NCI-H2171 (cell line): Measurements from ENCODE around the gene SINHCAF.
"Not testable (repeated sequence)": the region's sequence is repeated elsewhere in the genome, so short reads cannot be mapped to it uniquely, and the experiment has no call there.

ENCODE experiments used
- DNase-seq: peaks from one replicate; lab custom pipeline; 2025; lab: John Stamatoyannopoulos, UW

SINHCAF gene, protein sequence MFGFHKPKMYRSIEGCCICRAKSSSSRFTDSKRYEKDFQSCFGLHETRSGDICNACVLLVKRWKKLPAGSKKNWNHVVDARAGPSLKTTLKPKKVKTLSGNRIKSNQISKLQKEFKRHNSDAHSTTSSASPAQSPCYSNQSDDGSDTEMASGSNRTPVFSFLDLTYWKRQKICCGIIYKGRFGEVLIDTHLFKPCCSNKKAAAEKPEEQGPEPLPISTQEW

DNA sequence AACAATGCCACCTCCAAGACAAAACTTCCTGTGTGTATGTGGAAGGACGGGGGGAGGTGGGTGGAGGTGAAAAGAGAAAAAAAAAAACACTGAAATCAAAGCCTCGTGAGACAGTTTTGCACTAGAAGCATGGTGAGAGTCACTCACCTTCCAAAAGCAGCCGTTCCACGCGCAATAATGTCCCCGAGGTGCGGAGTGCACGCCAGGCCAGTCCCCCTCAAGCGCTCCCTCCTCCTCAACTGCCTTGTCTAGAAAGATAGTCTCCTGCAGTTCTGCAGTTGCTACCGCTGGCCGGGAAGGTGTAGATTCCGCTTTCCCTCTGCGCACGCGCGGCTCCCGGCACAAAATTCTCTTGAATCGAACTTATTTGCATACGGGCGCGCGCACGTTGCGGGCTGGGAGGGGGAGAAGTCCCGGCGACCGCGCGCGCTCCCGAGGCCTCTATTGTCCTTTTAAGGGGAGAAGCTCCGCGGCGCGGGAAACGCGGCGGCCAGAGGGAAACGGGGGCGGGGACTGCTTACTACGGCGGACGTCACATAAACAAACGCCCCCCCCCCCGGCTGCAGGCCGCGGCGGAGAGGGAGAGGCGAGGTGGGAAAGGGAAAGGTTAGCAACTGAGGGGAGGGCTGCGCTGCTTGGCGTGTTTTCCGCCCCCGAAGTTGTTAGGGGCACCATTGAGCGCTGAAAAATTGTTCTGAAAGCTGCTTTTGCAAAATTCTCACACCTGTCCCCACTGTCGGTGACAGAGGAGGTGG is at the start of gene SINHCAF:
Gene SINHCAF (minus strand): TSS at position 274 of the 755 bp plus-strand sequence. CDS start 27,946 bp downstream, outside the sequence.
- peak; percentile 99 for DNase-seq

DNA sequence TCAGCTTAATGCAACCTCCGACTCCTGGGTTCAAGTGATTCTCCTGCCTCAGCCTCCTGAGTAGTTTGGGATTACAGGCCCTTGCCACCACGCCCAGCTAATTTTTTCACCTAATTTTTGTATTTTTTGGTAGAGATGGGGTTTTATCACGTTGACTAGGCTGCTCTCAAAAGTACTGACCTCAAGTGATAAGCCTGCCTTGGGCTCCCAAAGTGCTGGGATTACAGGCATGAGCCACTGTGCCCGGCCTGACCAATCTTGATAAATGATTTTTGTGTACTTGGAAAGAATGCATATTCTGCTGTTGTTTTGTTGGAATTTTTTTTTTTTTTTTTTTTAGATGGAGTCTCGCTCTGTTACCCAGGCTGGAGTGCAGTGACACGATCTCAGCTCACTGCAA is 49.5 kb upstream of the SINHCAF start:
- DNase-seq: not testable (repeated sequence)

DNA sequence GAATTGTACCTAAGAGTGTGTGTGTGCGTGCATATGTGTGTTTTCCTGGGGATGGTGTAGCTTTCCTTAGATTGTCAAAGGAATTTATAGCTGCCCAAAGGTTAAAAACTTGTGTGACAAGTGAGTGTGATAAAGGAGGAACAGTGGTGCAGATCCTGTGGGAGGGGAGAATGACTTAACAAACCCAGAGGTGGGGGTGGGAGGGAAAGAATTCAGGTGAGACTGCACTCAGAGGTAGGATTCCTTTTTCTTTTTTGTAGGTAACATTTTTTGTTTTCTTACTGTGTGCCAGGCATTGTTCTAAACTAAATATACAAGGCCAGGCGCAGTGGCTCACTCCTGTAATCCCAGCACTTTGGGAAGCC is 45.3 kb upstream of the SINHCAF start:
- DNase-seq: no peak

DNA sequence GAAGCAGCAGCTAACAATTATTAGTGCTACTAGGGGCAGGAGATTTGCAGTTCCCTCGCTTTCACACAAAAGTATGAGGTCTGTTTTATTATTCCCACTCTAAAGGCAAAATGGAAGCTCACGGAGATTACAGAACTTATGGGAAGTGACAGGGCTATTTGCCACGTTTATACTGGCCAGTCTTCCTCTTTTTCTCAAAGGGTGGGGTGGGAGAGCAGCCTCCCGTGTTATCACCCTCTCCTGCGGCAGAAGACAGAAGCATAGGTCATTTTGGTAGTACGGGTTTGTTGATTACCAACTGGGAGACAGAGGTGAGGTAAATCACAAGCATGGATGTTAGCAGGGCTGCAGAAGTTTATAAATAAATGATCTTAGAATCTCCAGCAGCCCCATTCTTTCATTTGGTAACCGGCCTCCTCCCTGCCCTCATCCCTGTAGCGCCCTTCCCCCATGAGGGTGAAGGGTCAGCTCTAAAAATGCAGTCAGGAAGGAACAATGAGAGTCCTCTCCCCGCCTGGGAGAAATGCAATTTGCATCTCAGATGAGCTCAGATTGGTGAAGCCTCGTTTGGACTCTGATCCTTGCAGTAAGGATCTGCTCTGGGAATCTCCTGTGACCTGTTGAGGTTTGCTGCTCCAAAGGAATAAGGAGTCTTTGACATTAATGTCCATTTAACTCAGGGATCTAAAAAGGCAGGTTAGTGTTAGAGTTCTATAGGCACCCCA is 44.7 kb upstream of the SINHCAF start:
- no peak for DNase-seq

DNA sequence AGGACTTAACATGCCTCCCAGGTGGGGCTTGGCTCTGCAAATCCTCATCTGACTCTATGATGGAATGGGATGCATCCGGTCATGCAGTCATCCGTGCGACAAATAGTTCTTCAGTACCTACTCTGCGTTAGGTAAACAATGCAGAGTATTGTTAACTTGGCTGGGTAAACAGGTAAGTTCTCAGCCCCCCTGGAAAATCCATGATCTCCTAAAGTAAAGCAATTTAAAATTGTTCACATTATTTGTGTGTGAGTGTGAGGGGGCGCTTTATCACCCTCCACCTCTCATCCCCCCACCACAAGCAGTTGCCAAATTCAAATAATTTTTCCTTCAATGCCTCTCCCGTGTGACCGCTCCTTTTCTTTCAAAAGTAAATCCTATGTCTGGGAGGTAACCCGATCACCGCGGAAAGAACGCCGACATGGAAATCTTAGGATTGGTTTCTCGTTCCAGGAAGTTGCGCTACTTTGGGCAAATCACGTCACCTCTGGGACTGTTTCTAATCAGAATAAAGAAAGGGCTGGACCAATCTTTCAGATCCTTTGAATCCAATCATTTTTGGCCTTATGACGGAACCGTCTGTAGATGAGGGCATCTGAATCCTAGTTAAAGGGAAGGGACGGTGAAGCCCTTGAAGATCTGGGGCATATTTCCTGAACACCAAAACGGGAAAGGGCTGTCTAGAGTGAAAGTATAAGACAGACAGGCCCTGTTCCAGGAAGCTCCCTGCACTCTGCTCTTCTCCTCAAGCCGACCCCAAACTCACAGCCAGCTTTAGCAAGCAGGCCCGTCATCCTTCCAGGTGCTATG is 44.0 kb upstream of the SINHCAF start:
- no peak for DNase-seq

DNA sequence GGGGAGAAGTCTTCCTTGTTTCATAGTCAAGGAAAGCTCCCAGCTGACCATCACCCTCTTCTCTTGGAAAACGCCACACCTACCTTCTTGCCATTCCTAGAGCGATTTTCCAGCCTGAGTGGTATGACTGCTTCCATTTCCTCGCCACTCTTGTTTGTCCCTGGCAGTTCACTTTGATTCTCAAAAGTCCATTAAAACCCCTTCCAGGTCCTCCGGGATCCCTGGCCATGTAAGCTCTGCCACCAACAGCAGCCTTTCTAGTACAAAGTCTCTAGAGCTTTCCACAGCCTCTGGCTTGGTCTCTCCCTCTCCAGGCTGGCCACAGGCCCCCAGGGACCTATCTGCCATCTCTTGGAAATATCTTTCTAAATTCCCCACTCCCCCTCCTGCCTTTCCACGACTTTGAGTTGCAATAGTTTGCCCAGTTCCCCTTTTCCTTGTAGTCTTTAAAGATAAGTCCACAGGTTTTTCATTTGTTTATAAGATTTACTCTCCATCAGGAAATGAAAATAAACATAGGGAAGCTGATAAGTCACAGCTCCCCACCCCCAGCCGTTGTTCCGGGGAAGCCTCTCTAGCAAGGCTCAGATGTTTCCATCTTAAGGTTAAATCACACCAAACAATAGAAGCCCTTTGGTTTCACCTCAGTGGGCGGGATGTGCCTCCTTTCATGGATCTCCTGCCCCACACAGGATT is 42.9 kb upstream of the SINHCAF start:
- DNase-seq: no peak

DNA sequence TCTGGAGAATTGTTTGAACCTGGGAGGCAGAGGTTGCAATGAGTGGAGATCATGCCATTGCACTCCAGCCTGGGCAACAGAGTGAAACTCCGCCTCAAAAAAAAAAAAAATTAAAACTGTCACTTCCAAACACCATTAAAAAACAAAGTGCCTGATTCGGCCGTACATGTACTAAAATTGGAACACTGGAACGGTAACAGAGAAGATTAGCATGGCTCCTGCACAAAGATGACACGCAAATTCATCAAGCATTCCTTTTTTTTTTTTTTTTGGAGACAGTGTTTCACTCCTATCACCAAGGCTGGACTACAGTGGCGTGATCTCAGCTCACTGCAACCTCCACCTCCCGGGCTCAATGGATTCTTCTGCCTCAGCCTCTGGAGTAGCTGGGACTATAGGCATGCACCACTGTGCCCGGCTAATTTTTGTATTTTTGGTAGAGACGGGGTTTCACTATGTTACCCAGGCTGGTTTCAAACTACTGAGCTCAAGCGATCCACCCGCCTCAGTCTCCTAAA is 40.2 kb upstream of the SINHCAF start:
- no peak for DNase-seq

DNA sequence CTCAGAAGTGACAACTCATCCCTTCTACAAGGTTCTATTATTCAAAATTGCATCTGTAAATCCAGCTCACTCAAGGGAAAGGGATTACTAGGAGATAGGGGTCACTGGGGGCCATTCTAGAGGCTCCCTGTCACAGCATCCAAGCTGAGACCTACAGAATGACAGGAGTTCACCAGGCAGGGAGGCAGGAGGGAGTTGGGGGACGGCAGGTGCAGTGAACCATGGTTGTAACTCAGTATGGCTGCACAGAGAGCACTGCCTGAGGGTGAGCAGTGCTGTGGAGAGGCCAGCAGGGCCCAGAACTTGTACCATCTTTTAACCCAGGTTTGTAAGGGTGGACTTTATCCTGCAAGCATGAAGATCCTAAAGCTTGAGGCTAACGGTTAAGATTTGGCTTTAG is 37.9 kb upstream of the SINHCAF start:
- no peak for DNase-seq

DNA sequence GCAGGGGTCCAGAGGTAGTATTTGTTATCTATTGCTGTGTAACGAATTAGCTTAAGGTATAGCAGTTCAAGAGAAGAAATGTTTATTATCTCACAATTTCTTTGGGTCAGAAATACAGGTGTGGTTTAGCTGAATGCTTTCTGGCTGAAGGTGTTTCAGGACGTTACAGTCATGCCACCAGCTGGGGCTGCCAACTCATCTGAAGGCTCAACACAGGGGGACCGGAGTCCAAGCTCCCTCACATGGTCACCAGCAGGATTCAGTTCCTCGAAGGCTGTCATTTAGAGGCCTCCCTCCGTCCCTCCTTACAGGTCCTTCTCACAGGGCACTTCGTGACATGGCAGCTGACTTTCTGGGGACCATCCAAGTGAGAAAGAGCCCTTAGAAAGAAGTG is 37.5 kb upstream of the SINHCAF start:
- no peak for DNase-seq

DNA sequence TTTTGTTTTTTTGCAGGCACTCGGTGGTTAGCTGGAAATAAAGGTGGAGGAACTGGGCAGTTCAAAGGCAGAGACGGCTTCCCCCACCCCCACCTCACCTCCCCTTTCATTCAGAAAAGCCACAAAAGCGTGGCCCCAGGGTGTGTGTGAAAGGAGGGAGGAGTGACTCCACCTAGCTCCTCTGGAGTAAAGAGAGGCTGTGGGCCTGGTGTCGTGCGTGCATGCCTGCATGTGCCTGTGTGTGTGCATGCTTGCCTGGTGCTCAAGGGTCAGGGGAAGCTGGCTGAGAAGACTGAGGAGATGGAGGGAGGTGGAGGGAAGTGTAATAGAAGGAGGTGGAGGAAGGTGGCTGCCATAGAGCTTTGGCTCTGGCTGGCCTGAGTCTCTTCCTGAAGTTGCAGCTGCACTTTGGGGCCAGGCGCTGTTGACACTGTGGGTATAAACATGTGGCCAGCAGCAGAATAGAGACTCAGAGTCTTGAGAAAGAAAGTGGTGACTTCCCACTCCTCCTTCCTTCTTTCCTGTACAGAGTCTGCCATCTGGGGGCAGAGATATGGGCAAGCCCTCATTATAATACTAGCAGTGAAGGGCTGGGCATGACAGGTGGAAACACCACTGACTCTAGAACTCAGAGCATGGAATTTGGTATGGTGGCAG is 36.9 kb upstream of the SINHCAF start:
- DNase-seq: peak; percentile 25

DNA sequence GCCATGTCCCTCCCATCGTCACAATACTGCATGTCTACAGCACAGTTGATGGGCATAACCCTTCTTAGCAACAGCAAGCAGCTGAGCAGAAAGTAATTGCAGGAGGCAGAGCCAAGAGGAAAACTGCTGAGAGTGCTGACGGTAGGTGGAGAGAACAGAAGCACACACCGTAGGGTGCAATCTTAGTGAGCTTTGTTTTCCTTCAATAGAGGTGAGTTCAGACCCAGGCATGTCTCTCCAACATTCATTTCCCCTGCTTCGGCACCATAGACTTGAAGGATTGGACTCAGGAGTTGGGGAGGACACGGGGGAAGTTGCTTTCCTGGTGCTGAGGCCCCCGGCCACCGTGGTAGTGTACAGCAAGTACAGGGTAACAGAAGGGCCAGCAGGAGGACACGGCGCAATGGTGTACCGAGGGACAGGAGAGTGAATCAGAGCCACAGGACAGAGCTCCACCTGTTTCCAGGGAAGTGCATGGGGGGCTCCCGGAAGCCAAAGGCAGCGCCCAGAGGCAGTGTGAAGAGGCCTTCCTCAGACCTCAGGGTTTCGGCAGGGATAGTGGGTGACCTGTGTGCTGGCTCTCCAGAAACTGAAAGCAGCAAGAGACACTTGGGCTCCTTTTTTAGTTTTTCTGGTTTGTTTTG is 36.3 kb upstream of the SINHCAF start:
- peak; percentile 81 for DNase-seq

DNA sequence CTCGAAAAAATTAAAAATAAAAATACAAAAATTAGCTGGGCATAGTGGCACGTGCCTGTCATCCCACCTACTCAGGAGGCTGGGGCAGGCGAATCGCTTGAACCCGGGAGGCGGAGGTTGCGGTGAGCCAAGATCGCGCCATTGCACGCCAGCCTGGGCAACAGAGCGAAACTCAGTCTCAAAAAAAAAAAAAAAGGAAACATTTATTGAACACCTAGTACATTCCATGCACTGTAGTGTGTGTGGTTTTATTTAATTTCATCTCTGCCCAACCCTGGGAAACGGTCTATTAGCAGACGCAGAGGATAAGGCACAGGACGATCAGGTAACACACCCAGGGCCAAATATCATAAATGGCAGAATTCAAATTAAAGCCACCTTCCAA is 35.8 kb upstream of the SINHCAF start:
- DNase-seq: no peak

DNA sequence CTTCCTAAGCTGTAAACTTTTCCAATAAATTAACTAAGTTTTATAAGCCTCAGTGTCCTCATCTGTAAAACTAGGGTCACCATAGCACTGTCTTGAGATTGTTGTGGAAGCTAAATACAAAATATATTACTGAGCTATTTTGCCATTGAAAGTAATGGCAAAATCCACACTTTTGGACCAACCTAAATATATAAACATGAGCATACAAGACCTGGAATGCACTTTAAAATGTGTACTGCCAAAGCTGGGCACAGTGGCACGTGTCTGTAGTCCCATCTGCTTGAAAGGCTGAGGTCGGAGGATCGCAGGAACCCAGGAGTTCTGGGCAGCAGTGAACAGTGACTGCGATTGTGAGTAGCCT is 29.8 kb upstream of the SINHCAF start:
- DNase-seq: no peak

DNA sequence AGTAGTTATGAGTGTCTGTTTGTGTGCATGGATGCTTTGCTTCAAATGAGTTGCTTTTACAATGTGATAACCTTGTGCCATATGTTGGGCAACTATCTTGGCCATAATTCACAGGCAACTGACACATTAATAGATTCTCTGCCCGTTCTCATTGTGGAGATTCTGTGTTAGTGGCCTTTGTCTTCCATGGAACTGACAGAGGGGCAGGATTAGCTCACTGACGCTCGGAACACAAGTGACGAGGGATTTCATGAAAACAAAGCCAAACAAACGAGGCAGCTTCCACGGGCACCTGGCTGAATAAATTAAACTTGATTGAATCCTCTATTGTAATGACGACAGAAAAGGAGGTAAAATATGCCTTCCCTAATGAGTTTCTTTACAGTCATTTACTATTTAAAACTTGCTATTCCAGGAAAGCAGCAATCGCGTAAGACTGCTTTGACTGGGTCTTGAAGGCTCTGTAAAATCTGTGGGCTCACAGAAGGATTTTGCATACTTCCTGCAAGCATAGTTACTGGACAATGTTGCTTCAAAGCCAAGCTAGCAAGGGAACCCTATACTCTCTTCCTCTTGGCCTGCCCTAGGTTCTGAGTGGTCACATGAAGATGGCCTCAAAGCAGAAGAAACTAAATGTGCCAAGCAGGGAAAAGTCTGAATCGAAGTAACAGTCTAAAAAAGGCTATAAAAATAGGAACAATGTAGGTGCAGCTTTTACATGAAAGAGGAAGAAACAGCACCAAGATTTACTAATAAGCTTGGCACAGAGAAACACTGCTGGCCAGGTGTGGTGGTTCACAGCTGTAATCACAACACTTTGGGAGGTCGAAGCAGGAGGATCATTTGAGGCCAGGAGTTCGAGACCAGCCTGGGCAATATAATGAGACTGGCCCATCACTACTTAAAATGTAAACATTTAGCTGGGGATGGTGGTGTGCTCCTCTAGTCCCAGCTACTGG is 28.1 kb upstream of the SINHCAF start:
- peak; percentile 54 for DNase-seq

DNA sequence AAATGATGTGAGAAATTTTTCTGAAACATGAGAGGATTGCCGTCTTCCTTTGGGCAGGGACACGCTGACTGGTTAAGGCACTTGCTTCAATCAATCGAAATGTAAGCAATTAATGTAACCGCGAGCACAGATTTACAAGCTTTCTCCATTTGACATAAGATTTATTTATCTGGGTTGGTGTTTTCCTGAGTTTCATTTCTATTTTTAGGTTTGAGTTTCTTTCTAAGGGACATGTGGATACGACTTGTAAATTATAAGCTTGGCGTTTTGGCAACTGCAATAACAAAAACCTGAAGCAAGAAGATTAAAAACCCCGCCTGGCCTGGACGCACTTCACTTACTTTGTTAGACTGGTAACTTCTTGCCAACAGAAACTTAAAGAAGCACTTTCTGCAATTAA is 20.3 kb upstream of the SINHCAF start:
- DNase-seq: no peak

DNA sequence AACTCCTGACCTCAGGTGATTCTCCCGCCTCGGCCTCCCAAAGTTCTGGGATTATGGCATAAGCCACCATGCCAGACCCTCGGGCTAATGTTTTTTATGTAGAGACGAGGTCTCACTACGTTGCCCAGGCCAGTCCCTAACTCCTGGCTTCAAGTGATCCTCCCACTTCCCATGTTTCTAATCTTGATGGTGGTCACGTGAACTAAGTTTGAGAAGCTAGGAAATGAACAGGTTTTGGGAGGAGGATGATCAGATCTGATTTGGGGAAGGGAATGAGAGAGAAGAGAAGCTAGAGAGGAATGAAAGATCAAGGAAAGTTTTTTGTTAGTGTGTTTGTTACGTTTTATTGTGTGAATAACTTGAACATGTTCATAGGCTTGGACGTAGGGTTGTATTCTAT is 17.2 kb upstream of the SINHCAF start:
- DNase-seq: no peak

DNA sequence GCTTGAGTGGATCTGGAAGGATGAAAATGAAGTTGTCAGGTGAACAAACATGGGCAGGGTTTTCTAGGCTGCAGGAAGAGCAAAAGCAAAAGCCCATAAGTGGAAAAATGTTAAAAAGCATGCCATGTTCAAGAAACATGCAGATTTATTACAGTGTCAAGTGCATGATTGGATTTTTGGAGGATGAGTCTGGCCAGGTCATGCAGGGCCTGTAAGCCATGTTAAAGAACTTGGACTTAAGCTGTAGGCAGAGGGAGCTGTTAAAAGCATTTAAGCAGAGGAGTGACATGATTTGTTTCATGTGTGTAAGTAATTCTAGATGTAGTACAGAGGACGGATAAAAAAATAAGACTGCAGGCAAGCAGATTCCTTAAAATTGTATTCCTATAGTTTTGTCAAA is 16.3 kb upstream of the SINHCAF start:
- no peak for DNase-seq

DNA sequence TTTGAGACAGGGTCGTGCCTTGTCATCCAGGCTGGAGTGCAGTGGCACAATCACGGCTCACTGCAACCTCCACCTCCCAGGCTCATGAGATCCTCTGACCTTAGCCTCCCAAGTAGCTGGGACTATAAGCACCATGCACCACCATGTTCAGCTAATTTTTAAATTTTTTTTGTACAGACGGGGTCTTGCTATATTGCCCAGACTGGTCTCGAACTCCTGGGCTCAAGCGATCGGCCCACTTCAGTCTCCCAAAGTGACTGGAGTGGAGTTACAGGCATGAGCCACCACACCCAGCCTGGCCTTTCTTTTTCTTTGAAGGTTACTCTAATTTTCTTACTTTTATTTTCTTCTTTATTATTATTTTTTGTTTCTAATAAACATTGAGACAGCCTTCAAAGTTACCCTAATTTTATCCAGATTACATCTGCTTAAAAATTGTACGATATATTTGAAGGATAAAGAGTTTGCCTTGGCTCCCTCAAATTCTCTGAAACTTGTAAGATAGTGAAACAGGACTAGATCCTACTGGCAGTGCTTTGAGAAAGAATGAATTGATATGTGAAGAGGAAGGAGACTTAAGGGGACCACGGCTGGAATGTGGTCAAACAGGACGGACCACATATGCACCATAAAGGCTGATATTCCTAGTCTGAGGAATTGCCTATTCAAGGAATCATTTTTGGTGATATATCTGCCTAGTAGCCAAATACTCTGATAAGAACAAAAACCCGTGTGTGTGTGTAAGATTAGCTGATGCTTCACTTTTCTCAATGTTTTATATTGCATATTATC is 14.1 kb upstream of the SINHCAF start:
- no peak for DNase-seq

DNA sequence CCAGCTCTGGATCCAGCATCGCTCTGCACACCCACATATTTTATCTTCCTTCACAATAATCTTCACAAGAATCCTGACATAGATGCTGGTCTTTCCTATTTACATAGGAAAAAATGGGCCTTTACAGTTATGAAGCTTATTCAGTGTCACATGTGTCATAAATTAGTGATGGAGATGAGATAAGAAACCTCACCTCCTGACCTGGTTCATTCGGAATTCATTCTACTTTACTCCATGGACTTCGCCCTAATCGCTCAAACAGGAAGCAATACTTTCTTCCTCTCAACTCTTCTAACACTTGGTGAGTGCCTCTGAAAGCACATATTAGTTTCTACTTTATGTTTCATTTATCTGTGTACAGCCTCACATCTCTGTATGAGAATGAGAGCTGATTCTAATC is 12.0 kb upstream of the SINHCAF start:
- DNase-seq: no peak
